ENCODE results near the gene SCAMP1.

DNA sequence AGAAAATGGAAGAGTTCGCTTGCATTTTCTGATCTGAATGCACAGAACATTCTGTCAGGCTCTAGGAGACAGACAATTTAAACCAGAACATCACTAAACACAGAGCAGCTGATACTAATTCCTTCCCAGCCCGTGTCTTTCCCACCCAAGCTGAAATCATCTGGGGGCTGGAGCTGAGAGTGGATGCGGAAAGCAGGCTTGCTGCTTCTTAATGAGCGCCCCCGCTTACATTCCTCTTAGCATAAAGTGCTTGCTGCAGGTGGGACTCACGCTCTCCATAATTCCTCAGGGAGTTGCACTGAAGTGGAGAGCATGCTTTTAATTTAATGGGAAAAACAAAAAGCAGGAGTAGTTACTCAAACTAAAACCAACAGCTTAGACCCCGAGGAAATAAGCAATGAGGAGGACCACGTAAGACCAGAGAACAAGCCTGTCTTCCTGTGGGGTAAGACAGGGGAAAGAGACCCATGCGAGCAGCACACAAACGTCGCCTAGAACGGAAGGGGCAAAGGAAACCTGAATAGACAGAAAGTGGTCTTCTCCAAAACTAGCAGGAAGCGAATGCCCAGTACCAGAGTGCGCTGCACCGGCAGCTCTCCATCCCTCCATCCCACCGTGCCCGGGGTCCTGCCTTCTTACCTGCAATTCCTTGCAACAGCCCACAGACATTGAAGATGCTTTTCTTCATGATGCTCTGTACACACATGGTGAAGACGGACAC, 148.9 kb downstream of the SCAMP1 start:
- TF ChIP-seq, protein P1, sequence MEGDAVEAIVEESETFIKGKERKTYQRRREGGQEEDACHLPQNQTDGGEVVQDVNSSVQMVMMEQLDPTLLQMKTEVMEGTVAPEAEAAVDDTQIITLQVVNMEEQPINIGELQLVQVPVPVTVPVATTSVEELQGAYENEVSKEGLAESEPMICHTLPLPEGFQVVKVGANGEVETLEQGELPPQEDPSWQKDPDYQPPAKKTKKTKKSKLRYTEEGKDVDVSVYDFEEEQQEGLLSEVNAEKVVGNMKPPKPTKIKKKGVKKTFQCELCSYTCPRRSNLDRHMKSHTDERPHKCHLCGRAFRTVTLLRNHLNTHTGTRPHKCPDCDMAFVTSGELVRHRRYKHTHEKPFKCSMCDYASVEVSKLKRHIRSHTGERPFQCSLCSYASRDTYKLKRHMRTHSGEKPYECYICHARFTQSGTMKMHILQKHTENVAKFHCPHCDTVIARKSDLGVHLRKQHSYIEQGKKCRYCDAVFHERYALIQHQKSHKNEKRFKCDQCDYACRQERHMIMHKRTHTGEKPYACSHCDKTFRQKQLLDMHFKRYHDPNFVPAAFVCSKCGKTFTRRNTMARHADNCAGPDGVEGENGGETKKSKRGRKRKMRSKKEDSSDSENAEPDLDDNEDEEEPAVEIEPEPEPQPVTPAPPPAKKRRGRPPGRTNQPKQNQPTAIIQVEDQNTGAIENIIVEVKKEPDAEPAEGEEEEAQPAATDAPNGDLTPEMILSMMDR (conservative IDR thresholded peaks at IDR 0.05; ENCODE audit: low read depth, low read length): no peak
- no peak for TF ChIP-seq EZH2phosphoT487 (IDR thresholded peaks at IDR 0.05; ENCODE audit: borderline replicate concordance, low read length)

Data from PC-3 (cell line).